Measurements from ENCODE around the gene DOCK1.

DOCK1 gene

GRCh38 chr10:127302343-127302742 lies 397.1 kb downstream of the DOCK1 start:
- Histone ChIP-seq H3K27me3 (replicated peaks; ENCODE audit: insufficient read depth, low read length) (no peaks in the 10 kb centered on the region; the same call in 1 of the 2 replicates), H3K27ac (ENCODE audit: low read length) (no peak overlapping the region), H3K79me2 (ENCODE audit: low read length) (no peaks in the 10 kb centered on the region), H3K9me3 (replicated peaks; ENCODE audit: insufficient read depth, low read length) (no peaks in the 10 kb centered on the region), H3K4me2 (ENCODE audit: low read depth, low read length) (no peak overlapping the region), H3F3A (ENCODE audit: insufficient read depth, low read length) (no peaks in the 10 kb centered on the region), H3K9me2 (replicated peaks; ENCODE audit: insufficient read depth, low read length) (no peaks in the 10 kb centered on the region), H3K36me3 (replicated peaks; ENCODE audit: insufficient read depth, low read length) (no peaks in the 10 kb centered on the region), H3K4me3 (ENCODE audit: low read length) (no peak overlapping the region), H4K20me1 (ENCODE audit: insufficient read depth, low read length) (no peaks in the 10 kb centered on the region), H3K4me1 (ENCODE audit: low read length) (no peaks in the 10 kb centered on the region), H3K9ac (ENCODE audit: low read length) (no peak overlapping the region), H2AFZ (ENCODE audit: low read length) (no peak overlapping the region)
- no peak for TF ChIP-seq EZH2 (optimal IDR thresholded peaks at IDR 0.05; ENCODE audit: low read depth, low read length)
- no peak for TF ChIP-seq EZH2phosphoT487 (IDR thresholded peaks at IDR 0.05; ENCODE audit: low read length)
- TF ChIP-seq, protein P1, sequence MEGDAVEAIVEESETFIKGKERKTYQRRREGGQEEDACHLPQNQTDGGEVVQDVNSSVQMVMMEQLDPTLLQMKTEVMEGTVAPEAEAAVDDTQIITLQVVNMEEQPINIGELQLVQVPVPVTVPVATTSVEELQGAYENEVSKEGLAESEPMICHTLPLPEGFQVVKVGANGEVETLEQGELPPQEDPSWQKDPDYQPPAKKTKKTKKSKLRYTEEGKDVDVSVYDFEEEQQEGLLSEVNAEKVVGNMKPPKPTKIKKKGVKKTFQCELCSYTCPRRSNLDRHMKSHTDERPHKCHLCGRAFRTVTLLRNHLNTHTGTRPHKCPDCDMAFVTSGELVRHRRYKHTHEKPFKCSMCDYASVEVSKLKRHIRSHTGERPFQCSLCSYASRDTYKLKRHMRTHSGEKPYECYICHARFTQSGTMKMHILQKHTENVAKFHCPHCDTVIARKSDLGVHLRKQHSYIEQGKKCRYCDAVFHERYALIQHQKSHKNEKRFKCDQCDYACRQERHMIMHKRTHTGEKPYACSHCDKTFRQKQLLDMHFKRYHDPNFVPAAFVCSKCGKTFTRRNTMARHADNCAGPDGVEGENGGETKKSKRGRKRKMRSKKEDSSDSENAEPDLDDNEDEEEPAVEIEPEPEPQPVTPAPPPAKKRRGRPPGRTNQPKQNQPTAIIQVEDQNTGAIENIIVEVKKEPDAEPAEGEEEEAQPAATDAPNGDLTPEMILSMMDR (IDR thresholded peaks at IDR 0.05; ENCODE audit: low read length) = no peak
- no peak for DNase-seq

- H3K4me1 ChIP-seq (ENCODE audit: low read length) = no peaks in the 10 kb centered on the region
- H3K4me2 ChIP-seq (ENCODE audit: low read depth, low read length) = no peak overlapping the region
- no peaks in the 10 kb centered on the region for H3K9me3 ChIP-seq (replicated peaks; ENCODE audit: insufficient read depth, low read length)
- H3K36me3 ChIP-seq (replicated peaks; ENCODE audit: insufficient read depth, low read length) = no peaks in the 10 kb centered on the region
- no peak overlapping the region for H3K4me3 ChIP-seq (ENCODE audit: low read length)
- TF ChIP-seq EZH2phosphoT487 (IDR thresholded peaks at IDR 0.05; ENCODE audit: low read length) = no peak
- TF ChIP-seq EZH2 (optimal IDR thresholded peaks at IDR 0.05; ENCODE audit: low read depth, low read length) = no peak
- TF ChIP-seq, protein P1 (IDR thresholded peaks at IDR 0.05; ENCODE audit: low read length) = no peak
- H3K27me3 ChIP-seq (replicated peaks; ENCODE audit: insufficient read depth, low read length) = no peaks in the 10 kb centered on the region; the same call in 1 of the 2 replicates
- no peaks in the 10 kb centered on the region for H4K20me1 ChIP-seq (ENCODE audit: insufficient read depth, low read length)
- no peaks in the 10 kb centered on the region for H3K79me2 ChIP-seq (ENCODE audit: low read length)
- H3K9ac ChIP-seq (ENCODE audit: low read length) = no peak overlapping the region
- H3K9me2 ChIP-seq (replicated peaks; ENCODE audit: insufficient read depth, low read length) = no peaks in the 10 kb centered on the region
- no peak for DNase-seq
- no peak overlapping the region for H3K27ac ChIP-seq (ENCODE audit: low read length)
- no peak overlapping the region for H2AFZ ChIP-seq (ENCODE audit: low read length)
- H3F3A ChIP-seq (ENCODE audit: insufficient read depth, low read length) = no peaks in the 10 kb centered on the region
These were observed 397.9 kb downstream of the DOCK1 start for GRCh38 chr10:127303105-127303504.

- Histone ChIP-seq H3K36me3 (replicated peaks; ENCODE audit: insufficient read depth, low read length) (no peaks in the 10 kb centered on the region), H4K20me1 (ENCODE audit: insufficient read depth, low read length) (no peaks in the 10 kb centered on the region), H3F3A (ENCODE audit: insufficient read depth, low read length) (no peaks in the 10 kb centered on the region), H3K4me2 (ENCODE audit: low read depth, low read length) (no peak overlapping the region), H2AFZ (ENCODE audit: low read length) (no peak overlapping the region), H3K27me3 (replicated peaks; ENCODE audit: insufficient read depth, low read length) (no peaks in the 10 kb centered on the region; the same call in 1 of the 2 replicates), H3K9me3 (replicated peaks; ENCODE audit: insufficient read depth, low read length) (no peaks in the 10 kb centered on the region), H3K27ac (ENCODE audit: low read length) (no peak overlapping the region), H3K4me1 (ENCODE audit: low read length) (no peaks in the 10 kb centered on the region), H3K9ac (ENCODE audit: low read length) (no peak overlapping the region), H3K9me2 (replicated peaks; ENCODE audit: insufficient read depth, low read length) (no peaks in the 10 kb centered on the region), H3K4me3 (ENCODE audit: low read length) (no peak overlapping the region), H3K79me2 (ENCODE audit: low read length) (no peaks in the 10 kb centered on the region)
- no peak for DNase-seq
- TF ChIP-seq, protein P1 (IDR thresholded peaks at IDR 0.05; ENCODE audit: low read length) = no peak
- TF ChIP-seq EZH2phosphoT487 (IDR thresholded peaks at IDR 0.05; ENCODE audit: low read length) = no peak
- no peak for TF ChIP-seq EZH2 (optimal IDR thresholded peaks at IDR 0.05; ENCODE audit: low read depth, low read length)
These were observed 398.5 kb downstream of the DOCK1 start for GRCh38 chr10:127303746-127304145.

Measured in MM.1S (cell line).